GM12801 (cell line): ENCODE measurements around the gene MARCHF10.

ENCODE experiments used
- CTCF ChIP-seq: IDR thresholded peaks from one replicate; pipeline ENCODE4 v1.5.1; 2011; ENCODE audit warnings: control low read depth; ENCODE audit not compliant: insufficient read length; ENCODE audit errors: extremely low read depth

The MARCHF10 gene

GRCh38 chr17:62676952-62677596 lies 131.0 kb downstream of the MARCHF10 start:
- TF ChIP-seq CTCF = no peak

- TF ChIP-seq CTCF = no peak
Measured at GRCh38 chr17:62676231-62676943, 131.7 kb downstream of the MARCHF10 start.

GRCh38 chr17:62675701-62676100 lies 132.4 kb downstream of the MARCHF10 start:
- no peak for TF ChIP-seq CTCF

- no peak for TF ChIP-seq CTCF
Measured at GRCh38 chr17:62675260-62675659, 132.9 kb downstream of the MARCHF10 start.

GRCh38 chr17:62674841-62675240 lies 133.3 kb downstream of the MARCHF10 start:
- TF ChIP-seq CTCF = no peak

GRCh38 chr17:62674363-62674739 lies 133.8 kb downstream of the MARCHF10 start:
- TF ChIP-seq CTCF = no peak

- no peak for TF ChIP-seq CTCF
Measured at GRCh38 chr17:62673614-62674362, 134.3 kb downstream of the MARCHF10 start.
